Inflammatory macrophage treated with lipopolysaccharide for 1 hour (primary cell): ENCODE measurements around the gene DUSP10.

Experiments
- DNase-seq, 2 donors: peaks; one replicate each; pipeline ENCODE4 v3.0.0-alpha.2; 2020 to 2022

DUSP10 gene

GRCh38 chr1:221762121-221762520 lies 20.2 kb upstream of the DUSP10 start:
- no peak for DNase-seq

GRCh38 chr1:221761354-221762002 lies 19.6 kb upstream of the DUSP10 start:
- DNase-seq: no peak

GRCh38 chr1:221760911-221761310 lies 19.0 kb upstream of the DUSP10 start:
- DNase-seq: no peak

- no peak for DNase-seq
Observed at GRCh38 chr1:221759436-221759835, 17.5 kb upstream of the DUSP10 start.

- no peak for DNase-seq
Observed at GRCh38 chr1:221758455-221758854, 16.6 kb upstream of the DUSP10 start.

- DNase-seq: peak in 1 of 2 donors; percentile 51
Observed at GRCh38 chr1:221756830-221757551, 15.1 kb upstream of the DUSP10 start.

- no peak for DNase-seq
Observed at GRCh38 chr1:221753828-221754188, 11.9 kb upstream of the DUSP10 start.

- peak; percentile 47 to 70 for DNase-seq
Observed at GRCh38 chr1:221751226-221751887, 9.5 kb upstream of the DUSP10 start.

GRCh38 chr1:221748981-221749380 lies 7.1 kb upstream of the DUSP10 start:
- DNase-seq: no peak

- no peak for DNase-seq
Observed at GRCh38 chr1:221747839-221748238, 6.0 kb upstream of the DUSP10 start.

- no peak for DNase-seq
Observed at GRCh38 chr1:221743416-221744208, 1.7 kb upstream of the DUSP10 start.

- DNase-seq: peak; percentile 85 to 87
Observed at GRCh38 chr1:221742555-221743415, 896 bp upstream of the DUSP10 start.

- DNase-seq: peak; percentile 59
Observed at GRCh38 chr1:221740993-221741702, 741 bp downstream of the DUSP10 start.

- DNase-seq: no peak
Observed at GRCh38 chr1:221740369-221740992, 1.4 kb downstream of the DUSP10 start.

- DNase-seq: no peak
Observed at GRCh38 chr1:221739677-221740025, 2.2 kb downstream of the DUSP10 start.

GRCh38 chr1:221739018-221739676 lies 2.7 kb downstream of the DUSP10 start:
- no peak for DNase-seq

- DNase-seq: peak in 1 of 2 donors; percentile 21
Observed at GRCh38 chr1:221736714-221737113, 5.2 kb downstream of the DUSP10 start.

GRCh38 chr1:221735999-221736398 lies 5.9 kb downstream of the DUSP10 start:
- no peak for DNase-seq

GRCh38 chr1:221734187-221734586 lies 7.7 kb downstream of the DUSP10 start:
- DNase-seq: no peak

- no peak for DNase-seq
Observed at GRCh38 chr1:221732052-221732451, 9.8 kb downstream of the DUSP10 start.
